ENCODE data around the gene TOMM7.
"Not testable (repeated sequence)": the region's sequence is repeated elsewhere in the genome, so short reads cannot be mapped to it uniquely, and the experiment has no call there.

Gene TOMM7

DNA sequence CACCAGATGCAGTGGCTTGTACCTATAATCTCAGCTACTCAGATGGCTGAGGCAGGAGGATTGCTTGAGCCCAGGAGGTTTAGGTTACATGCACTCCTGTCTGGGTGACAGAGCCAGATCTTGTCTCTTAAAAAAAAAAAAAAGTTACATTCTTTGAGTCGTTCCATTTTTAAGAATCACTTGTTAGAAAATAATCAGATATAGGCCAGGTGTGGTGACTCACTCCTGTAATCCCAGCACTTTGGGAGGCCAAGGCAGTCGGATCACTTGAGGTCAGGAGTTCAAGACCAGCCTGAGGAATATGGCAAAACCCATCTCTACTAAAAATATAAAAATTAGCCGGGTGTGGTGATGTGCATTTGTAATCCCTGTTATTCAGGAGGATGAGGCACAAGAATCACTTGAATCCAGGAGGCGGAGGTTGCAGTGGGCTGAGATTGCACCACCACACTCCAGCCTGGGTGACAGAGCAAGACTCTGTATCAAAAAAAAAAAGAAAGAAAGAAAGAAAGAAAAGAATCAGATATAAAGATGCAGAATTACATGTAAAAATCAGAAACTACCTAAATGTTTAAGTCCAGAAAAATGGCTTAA is 42.8 kb downstream of the TOMM7 start:
- DNase-seq: not testable (repeated sequence)

DNA sequence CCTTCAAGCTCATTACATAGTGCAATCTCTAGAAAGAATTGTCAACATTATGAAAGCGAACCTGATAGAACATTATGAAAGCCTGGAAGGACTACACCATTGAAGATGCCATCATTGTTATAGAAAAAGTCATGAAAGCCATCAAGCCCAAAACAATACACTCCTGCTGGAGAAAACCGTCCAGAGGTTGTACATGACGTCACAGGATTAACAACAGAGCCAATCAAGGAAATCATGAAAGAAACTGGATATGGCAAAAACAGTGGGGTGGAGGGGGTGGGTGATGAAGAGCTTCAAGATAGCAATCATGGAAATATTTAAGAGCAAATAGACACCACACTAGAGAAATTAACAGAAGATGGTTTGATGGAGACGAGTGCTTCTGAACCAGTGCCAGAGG is 45.7 kb downstream of the TOMM7 start:
- no peak for DNase-seq

DNA sequence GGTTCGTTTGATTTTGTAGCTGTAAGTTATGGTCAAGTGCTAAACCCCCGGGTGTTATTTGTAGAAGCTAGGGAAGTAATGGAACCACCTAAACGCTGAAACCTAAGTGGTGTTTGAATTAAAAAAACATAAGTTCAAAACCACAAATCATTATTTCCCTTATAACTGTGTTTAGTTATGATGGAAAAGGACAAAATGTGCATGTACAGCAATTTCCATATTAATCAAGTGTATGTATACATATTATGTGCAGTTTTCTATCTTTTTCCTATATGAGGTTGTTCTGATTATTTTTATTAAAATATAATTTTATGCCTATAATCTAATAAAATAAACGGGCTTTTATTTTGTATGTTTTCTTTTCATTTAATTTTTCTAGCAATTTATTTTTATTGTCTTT is 49.8 kb downstream of the TOMM7 start:
- no peak for DNase-seq

GRCh38 chr7:22771872-22772228 is 50.8 kb downstream of the TOMM7 start:
- no peak for DNase-seq

DNA sequence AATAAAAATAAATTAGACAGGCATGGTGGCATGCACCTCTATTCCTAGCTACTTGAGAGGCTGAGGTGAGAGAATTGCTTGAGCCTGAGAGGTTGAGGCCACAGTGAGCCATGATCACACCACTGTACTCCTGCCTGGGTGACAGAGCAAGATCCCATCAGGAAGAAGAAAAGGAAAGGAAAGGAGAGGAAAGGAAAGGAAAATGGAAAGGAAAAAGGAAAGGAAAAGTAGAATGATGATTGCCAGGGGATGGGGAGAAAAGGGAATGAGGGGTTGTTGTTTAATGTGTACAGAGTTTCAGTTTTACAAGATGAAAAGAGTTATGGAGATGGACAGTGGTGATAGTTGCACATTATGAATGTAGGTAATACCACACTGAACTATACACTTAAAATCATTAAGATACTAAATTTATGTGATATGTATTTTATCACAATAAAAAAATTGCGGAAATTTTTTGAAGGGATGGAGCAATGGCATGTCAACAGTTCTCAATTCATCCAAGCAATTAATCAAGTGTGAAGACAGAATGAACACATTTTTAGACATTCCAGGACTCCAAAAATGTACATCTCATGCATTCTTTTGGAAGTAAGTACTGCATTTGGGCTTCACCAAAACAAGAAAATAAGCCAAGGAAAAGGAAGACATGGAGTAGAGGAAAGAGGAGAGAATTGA is 51.3 kb downstream of the TOMM7 start:
- DNase-seq: no peak

DNA sequence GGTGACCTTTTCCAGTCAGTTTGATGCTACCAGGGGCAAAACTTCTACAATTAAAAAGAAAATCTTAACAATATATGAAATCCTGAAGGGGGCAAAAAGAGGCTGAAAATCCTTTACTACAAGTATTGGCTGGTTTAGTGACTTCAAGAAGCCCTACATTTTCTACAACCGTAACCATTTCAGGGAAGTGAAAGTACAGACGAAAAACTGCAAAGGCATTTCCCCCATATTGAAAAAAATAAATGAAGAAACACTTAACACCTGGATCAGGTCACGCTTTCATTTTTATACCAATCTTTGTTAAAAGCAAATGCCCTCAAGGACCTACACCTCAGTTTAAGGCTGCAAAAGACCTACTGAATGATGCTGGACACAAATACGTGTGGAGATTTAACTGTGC is 57.0 kb downstream of the TOMM7 start:
- DNase-seq: no peak
